Measurements from ENCODE around the gene CDKAL1. TPM values are rescaled to one million over a fixed set of nuclear protein-coding genes. Genes with fewer than 3 reads are reported as not detected.
"Not testable (repeated sequence)": the region's sequence is repeated elsewhere in the genome, so short reads cannot be mapped to it uniquely, and the experiment has no call there.

The CDKAL1 gene
- total RNA-seq, 1 donor from 2014 or later = 8.4 TPM

GRCh38 chr6:20719980-20720379 is 185.7 kb downstream of the CDKAL1 start:
- intact Hi-C loops (cut with DNase I) = no loop called here
- no peak for DNase-seq (ENCODE audit: low spot score)

- DNase-seq (ENCODE audit: low spot score); intact Hi-C loops (cut with DNase I): not testable (repeated sequence)
Measured at GRCh38 chr6:20721121-20721520, 186.9 kb downstream of the CDKAL1 start.

- intact Hi-C loops (cut with DNase I) = no loop called here
- DNase-seq (ENCODE audit: low spot score) = no peak
Measured at GRCh38 chr6:20722455-20722854, 188.2 kb downstream of the CDKAL1 start.

GRCh38 chr6:20723236-20723635 is 189.0 kb downstream of the CDKAL1 start:
- intact Hi-C loops (cut with DNase I) = no loop called here
- DNase-seq (ENCODE audit: low spot score) = no peak

GRCh38 chr6:20724443-20725190 is 190.4 kb downstream of the CDKAL1 start:
- no peak for DNase-seq (ENCODE audit: low spot score)
- intact Hi-C loops (cut with DNase I) = no loop called here

GRCh38 chr6:20725235-20725634 is 191.0 kb downstream of the CDKAL1 start:
- DNase-seq (ENCODE audit: low spot score); intact Hi-C loops (cut with DNase I): not testable (repeated sequence)

GRCh38 chr6:20729086-20729485 is 194.8 kb downstream of the CDKAL1 start:
- no peak for DNase-seq (ENCODE audit: low spot score)
- intact Hi-C loops (cut with DNase I) = no loop called here

GRCh38 chr6:20732362-20732761 is 198.1 kb downstream of the CDKAL1 start:
- not testable (repeated sequence) for DNase-seq (ENCODE audit: low spot score)

GRCh38 chr6:20732896-20733295 is 198.6 kb downstream of the CDKAL1 start:
- intact Hi-C loops (cut with DNase I) = no loop called here
- no peak for DNase-seq (ENCODE audit: low spot score)

More at GRCh38 chr6:20732362-20732761, 198.1 kb downstream of the CDKAL1 start:
- intact Hi-C loops (cut with DNase I) = not testable (repeated sequence)

- no peak for DNase-seq (ENCODE audit: low spot score)
- intact Hi-C loops (cut with DNase I) = no loop called here
Measured at GRCh38 chr6:20737912-20738311, 203.7 kb downstream of the CDKAL1 start.

GRCh38 chr6:20740088-20740487 is 205.8 kb downstream of the CDKAL1 start:
- no peak for DNase-seq (ENCODE audit: low spot score)
- intact Hi-C loops (cut with DNase I) = no loop called here

- no peak for DNase-seq (ENCODE audit: low spot score)
- intact Hi-C loops (cut with DNase I) = no loop called here
Measured at GRCh38 chr6:20740727-20741126, 206.5 kb downstream of the CDKAL1 start.

GRCh38 chr6:20741490-20741889 is 207.2 kb downstream of the CDKAL1 start:
- intact Hi-C loops (cut with DNase I) = no loop called here
- DNase-seq (ENCODE audit: low spot score) = no peak

GRCh38 chr6:20744911-20745557 is 210.8 kb downstream of the CDKAL1 start:
- intact Hi-C loops (cut with DNase I) = no loop called here
- DNase-seq (ENCODE audit: low spot score) = no peak

GRCh38 chr6:20746024-20746423 is 211.8 kb downstream of the CDKAL1 start:
- no peak for DNase-seq (ENCODE audit: low spot score)
- intact Hi-C loops (cut with DNase I) = no loop called here

GRCh38 chr6:20746805-20747558 is 212.7 kb downstream of the CDKAL1 start:
- intact Hi-C loops (cut with DNase I) = no loop called here

GRCh38 chr6:20747991-20748390 is 213.7 kb downstream of the CDKAL1 start:
- intact Hi-C loops (cut with DNase I) = no loop called here
- DNase-seq (ENCODE audit: low spot score) = no peak

More at GRCh38 chr6:20746805-20747558, 212.7 kb downstream of the CDKAL1 start:
- no peak for DNase-seq (ENCODE audit: low spot score)

- DNase-seq (ENCODE audit: low spot score) = no peak
- intact Hi-C loops (cut with DNase I) = no loop called here
Measured at GRCh38 chr6:20751293-20751935, 217.2 kb downstream of the CDKAL1 start.

- DNase-seq (ENCODE audit: low spot score) = no peak
- intact Hi-C loops (cut with DNase I) = no loop called here
Measured at GRCh38 chr6:20755631-20756030, 221.4 kb downstream of the CDKAL1 start.

- DNase-seq (ENCODE audit: low spot score); intact Hi-C loops (cut with DNase I): not testable (repeated sequence)
Measured at GRCh38 chr6:20756584-20757147, 222.4 kb downstream of the CDKAL1 start.
